Measurements from ENCODE around the gene PGC. TPM values are rescaled to one million over a fixed set of nuclear protein-coding genes. Genes with fewer than 3 reads are reported as not detected.

PGC gene
- total RNA-seq, 1 experiment from 2014 or later, result not detected

GRCh38 chr6:41714556-41715273 lies 32.5 kb downstream of the PGC start:
- H3K36me3 ChIP-seq, result no peaks in the 10 kb centered on the region
- no peak overlapping the region for H3K4me3 ChIP-seq
- H3K9me3 ChIP-seq, result no peaks in the 10 kb centered on the region
- no peaks in the 10 kb centered on the region for H3K27me3 ChIP-seq
- no peak for DNase-seq

- Histone ChIP-seq H3K36me3 (no peaks in the 10 kb centered on the region), H3K9me3 (no peaks in the 10 kb centered on the region), H3K4me3 (no peak overlapping the region), H3K27me3 (no peaks in the 10 kb centered on the region)
- DNase-seq, result peak; percentile 52
Observed at GRCh38 chr6:41713650-41714291, 33.4 kb downstream of the PGC start.

- Histone ChIP-seq H3K4me3 (no peak overlapping the region), H3K36me3 (no peaks in the 10 kb centered on the region), H3K27me3 (no peaks in the 10 kb centered on the region), H3K9me3 (no peaks in the 10 kb centered on the region)
- peak; percentile 71 for DNase-seq
Observed at GRCh38 chr6:41713159-41713649, 34.0 kb downstream of the PGC start.

GRCh38 chr6:41712651-41713103 lies 34.5 kb downstream of the PGC start:
- H3K4me3 ChIP-seq, result no peak overlapping the region
- H3K27me3 ChIP-seq, result no peaks in the 10 kb centered on the region
- DNase-seq, result peak; percentile 67
- H3K36me3 ChIP-seq, result no peaks in the 10 kb centered on the region
- no peaks in the 10 kb centered on the region for H3K9me3 ChIP-seq

GRCh38 chr6:41711323-41712038 lies 35.7 kb downstream of the PGC start:
- Histone ChIP-seq H3K36me3 (no peaks in the 10 kb centered on the region), H3K4me3 (no peak overlapping the region), H3K9me3 (no peaks in the 10 kb centered on the region), H3K27me3 (no peaks in the 10 kb centered on the region)
- DNase-seq, result no peak

- H3K27me3 ChIP-seq, result no peaks in the 10 kb centered on the region
- H3K9me3 ChIP-seq, result no peaks in the 10 kb centered on the region
- no peaks in the 10 kb centered on the region for H3K36me3 ChIP-seq
Observed at GRCh38 chr6:41709375-41709774, 37.8 kb downstream of the PGC start.

GRCh38 chr6:41708856-41709255 lies 38.3 kb downstream of the PGC start:
- DNase-seq, result no peak
- H3K36me3 ChIP-seq, result no peaks in the 10 kb centered on the region
- no peaks in the 10 kb centered on the region for H3K27me3 ChIP-seq
- no peak overlapping the region for H3K4me3 ChIP-seq
- no peaks in the 10 kb centered on the region for H3K9me3 ChIP-seq

More at GRCh38 chr6:41709375-41709774, 37.8 kb downstream of the PGC start:
- H3K4me3 ChIP-seq, result no peak overlapping the region
- DNase-seq, result no peak

GRCh38 chr6:41707565-41708200 lies 39.5 kb downstream of the PGC start:
- H3K9me3 ChIP-seq, result no peaks in the 10 kb centered on the region
- no peaks in the 10 kb centered on the region for H3K27me3 ChIP-seq
- H3K36me3 ChIP-seq, result no peaks in the 10 kb centered on the region
- no peak for DNase-seq
- H3K4me3 ChIP-seq, result no peak overlapping the region

GRCh38 chr6:41706876-41707564 lies 40.2 kb downstream of the PGC start:
- peak; percentile 53 for DNase-seq
- Histone ChIP-seq H3K9me3 (no peaks in the 10 kb centered on the region), H3K27me3 (no peaks in the 10 kb centered on the region), H3K4me3 (no peak overlapping the region), H3K36me3 (no peaks in the 10 kb centered on the region)

GRCh38 chr6:41705996-41706835 lies 41.0 kb downstream of the PGC start:
- no peak overlapping the region for H3K4me3 ChIP-seq
- no peaks in the 10 kb centered on the region for H3K36me3 ChIP-seq
- no peaks in the 10 kb centered on the region for H3K9me3 ChIP-seq
- H3K27me3 ChIP-seq, result no peaks in the 10 kb centered on the region
- peak; percentile 84 for DNase-seq

GRCh38 chr6:41705311-41705995 lies 41.7 kb downstream of the PGC start:
- Histone ChIP-seq H3K36me3 (no peaks in the 10 kb centered on the region), H3K9me3 (no peaks in the 10 kb centered on the region), H3K27me3 (no peaks in the 10 kb centered on the region), H3K4me3 (no peak overlapping the region)
- DNase-seq, result no peak

GRCh38 chr6:41704656-41705310 lies 42.4 kb downstream of the PGC start:
- H3K36me3 ChIP-seq, result no peaks in the 10 kb centered on the region
- H3K27me3 ChIP-seq, result no peaks in the 10 kb centered on the region
- no peak for DNase-seq
- no peaks in the 10 kb centered on the region for H3K9me3 ChIP-seq
- H3K4me3 ChIP-seq, result no peak overlapping the region

- Histone ChIP-seq H3K4me3 (no peak overlapping the region), H3K27me3 (no peaks in the 10 kb centered on the region), H3K36me3 (no peaks in the 10 kb centered on the region), H3K9me3 (no peaks in the 10 kb centered on the region)
- DNase-seq, result no peak
Observed at GRCh38 chr6:41704028-41704427, 43.2 kb downstream of the PGC start.

- H3K36me3 ChIP-seq, result no peaks in the 10 kb centered on the region
Observed at GRCh38 chr6:41702771-41703494, 44.3 kb downstream of the PGC start.

More at GRCh38 chr6:41702771-41703494, 44.3 kb downstream of the PGC start:
- DNase-seq, result no peak
- Histone ChIP-seq H3K9me3 (no peaks in the 10 kb centered on the region), H3K4me3 (no peak overlapping the region), H3K27me3 (no peaks in the 10 kb centered on the region)

Measured in MG63 (cell line).